Activated CD8-positive, alpha-beta memory T cell treated with anti-CD3 and anti-CD28 coated beads for 1 hour (primary cell): ENCODE results near the gene ZFP36L2.

Experiments
- DNase-seq, 2 donors: peaks; one replicate each; pipeline ENCODE4 v3.0.0-alpha.2; 2020; ENCODE audit warnings: low read depth in 1 of 2; ENCODE audit errors: extremely low read depth in 1 of 2

Gene ZFP36L2, protein sequence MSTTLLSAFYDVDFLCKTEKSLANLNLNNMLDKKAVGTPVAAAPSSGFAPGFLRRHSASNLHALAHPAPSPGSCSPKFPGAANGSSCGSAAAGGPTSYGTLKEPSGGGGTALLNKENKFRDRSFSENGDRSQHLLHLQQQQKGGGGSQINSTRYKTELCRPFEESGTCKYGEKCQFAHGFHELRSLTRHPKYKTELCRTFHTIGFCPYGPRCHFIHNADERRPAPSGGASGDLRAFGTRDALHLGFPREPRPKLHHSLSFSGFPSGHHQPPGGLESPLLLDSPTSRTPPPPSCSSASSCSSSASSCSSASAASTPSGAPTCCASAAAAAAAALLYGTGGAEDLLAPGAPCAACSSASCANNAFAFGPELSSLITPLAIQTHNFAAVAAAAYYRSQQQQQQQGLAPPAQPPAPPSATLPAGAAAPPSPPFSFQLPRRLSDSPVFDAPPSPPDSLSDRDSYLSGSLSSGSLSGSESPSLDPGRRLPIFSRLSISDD

GRCh38 chr2:43226558-43226954, at the start of gene ZFP36L2:
ZFP36L2 (minus strand) TSS chr2:43226606; CDS start chr2:43226315, 291 bp downstream.
- peak; percentile 88 to 97 for DNase-seq

DNA sequence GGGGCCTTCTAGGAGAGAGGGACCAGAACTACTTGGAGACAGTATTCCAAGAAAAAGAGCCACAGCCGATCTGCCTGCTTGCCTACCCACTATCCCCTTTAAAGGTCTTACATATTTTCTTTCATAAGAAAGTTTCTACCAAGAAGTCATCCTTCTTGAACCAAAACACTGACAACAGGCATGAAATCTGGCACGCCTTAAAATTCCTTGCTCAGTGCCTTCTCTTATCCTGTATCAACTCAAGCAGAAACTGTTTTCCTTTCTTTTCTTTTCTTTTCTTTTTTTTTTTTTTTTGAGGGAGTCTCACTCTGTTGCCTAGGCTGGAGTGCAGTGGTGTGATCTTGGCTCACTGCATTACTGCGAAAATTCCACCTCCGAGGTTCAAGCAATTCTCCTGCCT, 48.3 kb upstream of the ZFP36L2 start:
- DNase-seq, result no peak

- no peak for DNase-seq
Measured at GRCh38 chr2:43274055-43274454, 47.6 kb upstream of the ZFP36L2 start.

DNA sequence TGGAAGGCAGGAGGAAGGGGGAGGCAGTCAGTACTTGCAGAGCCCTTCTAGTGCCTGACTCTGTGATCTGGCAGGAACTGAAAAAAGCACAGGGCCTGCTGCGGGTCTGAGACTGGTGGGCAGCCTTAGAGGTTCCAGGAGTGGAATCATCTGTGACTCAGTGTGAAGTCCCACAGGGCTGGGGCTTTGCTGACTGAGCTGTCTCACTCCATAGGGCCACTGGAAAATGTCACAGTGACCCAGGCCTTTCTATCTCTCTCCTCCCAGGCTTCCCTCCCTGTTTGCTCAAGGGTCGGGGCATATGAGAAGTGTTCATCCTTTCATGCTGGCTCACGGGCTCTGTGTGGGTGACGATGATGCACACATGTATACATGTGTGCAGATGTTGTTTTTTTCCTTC, 47.1 kb upstream of the ZFP36L2 start:
- DNase-seq, result no peak

GRCh38 chr2:43270930-43271615, 44.7 kb upstream of the ZFP36L2 start:
- DNase-seq, result no peak

GRCh38 chr2:43270461-43270860, 44.1 kb upstream of the ZFP36L2 start:
- DNase-seq, result no peak

DNA sequence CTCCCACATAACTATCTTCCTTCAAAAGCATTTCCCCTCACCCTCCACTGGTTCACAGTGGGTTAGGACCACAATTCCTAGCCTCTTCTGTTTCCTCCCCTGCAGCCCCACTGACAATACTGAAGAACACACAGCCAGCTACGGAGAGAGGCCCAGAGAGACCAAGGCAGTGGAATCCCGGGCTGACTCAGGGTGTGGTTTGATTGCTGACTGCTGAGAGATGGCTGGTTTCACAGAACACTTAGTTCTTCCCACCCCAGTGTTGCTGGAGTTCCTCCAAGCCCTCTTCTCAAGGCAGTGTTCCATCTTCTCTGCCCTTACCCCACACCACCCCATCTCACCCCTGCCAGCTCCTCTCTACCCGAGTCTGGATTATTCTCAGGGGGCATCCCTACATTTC, 43.3 kb upstream of the ZFP36L2 start:
- DNase-seq, result no peak

GRCh38 chr2:43269074-43269572, 42.7 kb upstream of the ZFP36L2 start:
- no peak for DNase-seq

DNA sequence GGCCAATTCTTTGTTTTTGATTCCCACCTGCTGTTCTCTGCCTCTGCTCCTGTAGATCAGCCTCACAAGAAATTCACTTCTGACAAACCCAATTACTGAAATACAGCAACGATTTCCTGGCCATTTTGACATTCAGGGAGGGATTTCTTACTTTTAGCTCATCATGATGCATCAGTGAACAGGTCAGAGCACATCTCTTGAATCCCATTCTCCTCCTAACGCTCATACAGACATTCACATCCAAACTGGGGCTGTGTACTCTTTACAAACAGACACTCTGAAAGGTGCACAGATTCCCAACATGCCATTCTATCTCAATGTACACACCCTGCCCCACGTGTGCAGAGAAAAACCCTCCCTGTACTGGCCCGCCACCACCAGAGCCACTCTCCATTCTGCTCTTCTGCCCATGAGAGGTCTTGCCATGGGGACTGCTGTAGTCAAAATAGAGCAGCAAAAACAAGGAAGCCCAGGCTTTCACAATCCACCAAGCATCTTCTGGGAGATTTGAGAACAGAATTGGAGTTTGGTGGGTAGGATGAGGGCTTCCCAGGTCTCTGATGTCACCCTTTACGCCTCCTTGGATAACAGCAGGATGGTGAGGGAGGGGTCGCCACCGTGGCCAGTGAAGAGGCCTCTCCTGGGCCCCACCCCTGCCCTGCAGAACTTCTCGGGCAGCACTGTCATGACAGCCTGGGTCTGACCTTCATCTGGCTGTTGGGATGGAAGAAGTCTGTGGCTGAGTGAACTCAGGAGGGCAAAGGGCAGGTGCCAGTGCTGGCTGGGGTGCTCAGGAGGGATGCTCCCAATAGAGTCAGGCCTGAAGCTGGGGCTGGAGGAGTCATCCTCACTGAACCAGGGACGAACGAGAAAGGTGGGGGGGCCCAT, 41.9 kb upstream of the ZFP36L2 start:
- no peak for DNase-seq

DNA sequence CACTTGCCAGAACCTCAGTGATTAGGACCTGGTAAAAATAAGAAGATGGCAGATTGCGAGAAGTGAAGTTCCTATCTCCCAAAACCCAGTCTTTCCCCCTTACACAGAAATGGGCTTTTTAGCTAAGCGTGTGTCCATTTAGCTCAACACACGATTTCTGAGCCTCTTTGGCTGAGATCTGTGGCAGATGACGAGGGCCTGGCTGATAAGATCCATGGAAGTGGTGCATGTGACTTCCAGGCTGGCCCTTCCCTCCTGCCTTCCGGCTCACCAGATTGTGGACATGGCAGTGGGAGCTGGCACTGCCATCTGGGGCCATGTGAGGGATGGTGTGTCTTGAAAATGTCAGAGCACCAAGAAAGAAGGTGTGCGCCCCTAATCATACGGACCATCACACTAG, 41.0 kb upstream of the ZFP36L2 start:
- DNase-seq, result no peak

- DNase-seq, result no peak
Measured at GRCh38 chr2:43266711-43267111, 40.3 kb upstream of the ZFP36L2 start.

DNA sequence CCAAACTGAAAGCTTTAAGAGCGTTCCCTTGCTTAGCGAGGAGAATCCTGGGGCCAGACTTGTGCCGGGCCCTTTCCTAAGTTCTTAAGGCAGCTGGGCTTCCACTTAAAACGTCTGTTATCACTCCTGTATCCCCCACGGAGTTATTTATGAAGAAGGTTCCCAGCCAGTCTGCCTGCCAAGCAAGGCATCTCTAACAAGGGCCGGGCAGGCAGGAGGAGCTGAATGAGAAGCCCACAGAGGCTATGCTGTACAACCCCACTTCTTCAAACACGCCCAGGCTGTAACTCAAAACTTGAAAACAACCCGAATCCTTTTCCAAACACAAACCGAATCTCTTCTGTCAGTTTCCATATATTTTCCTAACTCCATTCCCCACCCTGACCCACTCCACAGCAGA, 39.0 kb upstream of the ZFP36L2 start:
- no peak for DNase-seq

- no peak for DNase-seq
Measured at GRCh38 chr2:43265001-43265400, 38.6 kb upstream of the ZFP36L2 start.

GRCh38 chr2:43262951-43263350, 36.5 kb upstream of the ZFP36L2 start:
- no peak for DNase-seq

DNA sequence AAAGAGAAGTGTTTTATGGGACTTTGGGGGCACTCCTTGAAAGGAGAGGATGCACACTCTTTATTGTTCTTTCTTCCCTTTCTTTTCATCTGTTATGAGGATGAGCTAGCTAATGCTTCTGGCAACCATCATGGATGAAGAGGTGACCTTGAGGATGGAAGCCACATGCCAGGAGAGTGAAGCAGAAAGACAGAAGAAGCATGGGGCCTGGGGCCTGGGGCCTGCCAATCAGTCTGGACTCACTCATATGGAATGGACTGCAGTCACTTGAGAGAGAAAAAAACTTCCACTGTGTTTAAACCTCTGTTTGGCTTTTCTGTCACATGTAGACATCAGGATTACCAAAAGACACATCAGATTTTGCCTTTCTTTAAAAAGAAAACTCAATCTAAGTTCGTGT, 35.8 kb upstream of the ZFP36L2 start:
- DNase-seq, result no peak

- DNase-seq, result no peak
Measured at GRCh38 chr2:43259512-43259911, 33.1 kb upstream of the ZFP36L2 start.

- no peak for DNase-seq
Measured at GRCh38 chr2:43258547-43259156, 32.2 kb upstream of the ZFP36L2 start.

- no peak for DNase-seq
Measured at GRCh38 chr2:43255296-43255910, 29.0 kb upstream of the ZFP36L2 start.

DNA sequence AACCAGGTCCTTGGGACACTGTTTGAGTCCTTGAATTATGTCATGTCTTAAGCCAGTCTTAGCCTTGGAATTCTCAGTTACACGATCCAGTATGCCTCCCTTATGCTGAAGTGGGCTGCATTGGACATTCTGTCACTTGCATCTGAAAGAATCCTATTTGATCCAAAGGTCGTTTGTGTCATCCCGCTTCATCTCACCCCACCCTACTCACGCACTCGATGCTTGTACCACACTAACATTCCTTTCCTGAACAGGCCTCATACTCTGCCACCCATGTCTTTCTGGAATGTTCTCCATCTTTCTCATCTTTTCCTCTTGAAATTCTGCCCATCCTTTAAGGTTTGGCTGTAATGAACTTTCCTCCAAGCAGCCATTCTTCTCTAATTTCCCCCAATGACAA, 27.9 kb upstream of the ZFP36L2 start:
- no peak for DNase-seq

DNA sequence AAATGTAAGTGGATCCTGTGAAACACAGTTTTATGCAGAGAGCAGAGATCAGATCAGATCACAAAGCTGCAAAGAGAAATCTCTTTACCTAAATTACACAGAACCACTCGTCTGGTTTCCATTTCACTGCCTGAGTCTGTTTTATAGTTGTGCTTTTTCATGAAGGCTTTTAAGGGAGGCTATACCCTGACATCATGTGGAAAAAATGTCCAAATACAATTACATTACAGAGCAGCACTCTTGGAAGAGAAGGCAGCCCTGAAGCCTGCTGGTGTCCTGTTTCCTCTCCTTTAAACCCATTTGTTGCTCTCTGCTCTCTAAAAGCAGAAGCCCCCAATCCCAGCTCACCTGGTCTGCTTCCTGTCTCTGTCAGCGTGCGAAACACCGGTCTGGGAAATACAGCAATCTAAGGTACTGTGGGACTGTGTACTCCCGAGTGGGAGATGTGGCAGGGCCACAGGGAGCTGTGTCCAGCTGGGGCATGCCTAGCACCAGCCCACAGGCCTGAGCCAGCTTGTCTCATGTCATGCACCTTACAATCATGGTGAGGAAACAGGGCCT, 24.8 kb upstream of the ZFP36L2 start:
- no peak for DNase-seq
